ENCODE results near the gene AMFR.
"Not testable (repeated sequence)": the region's sequence is repeated elsewhere in the genome, so short reads cannot be mapped to it uniquely, and the experiment has no call there.

Gene AMFR

GRCh38 chr16:56423584-56424403 is 1.6 kb downstream of the AMFR start:
- no peak for DNase-seq

- no peak for DNase-seq
Observed at GRCh38 chr16:56422896-56423441, 2.4 kb downstream of the AMFR start.

GRCh38 chr16:56421976-56422669 is 3.2 kb downstream of the AMFR start:
- DNase-seq, result no peak

GRCh38 chr16:56421313-56421712 is 4.0 kb downstream of the AMFR start:
- no peak for DNase-seq

- no peak for DNase-seq
Observed at GRCh38 chr16:56420613-56421012, 4.7 kb downstream of the AMFR start.

- DNase-seq, result no peak
Observed at GRCh38 chr16:56419740-56420548, 5.4 kb downstream of the AMFR start.

- no peak for DNase-seq
Observed at GRCh38 chr16:56417138-56417537, 8.2 kb downstream of the AMFR start.

- DNase-seq, result no peak
Observed at GRCh38 chr16:56415875-56416274, 9.5 kb downstream of the AMFR start.

- DNase-seq, result no peak
Observed at GRCh38 chr16:56414366-56414765, 11.0 kb downstream of the AMFR start.

GRCh38 chr16:56413381-56413780 is 12.0 kb downstream of the AMFR start:
- no peak for DNase-seq

GRCh38 chr16:56411624-56412023 is 13.7 kb downstream of the AMFR start:
- DNase-seq, result no peak

GRCh38 chr16:56411123-56411522 is 14.2 kb downstream of the AMFR start:
- no peak for DNase-seq

GRCh38 chr16:56409195-56409594 is 16.1 kb downstream of the AMFR start:
- no peak for DNase-seq

- no peak for DNase-seq
Observed at GRCh38 chr16:56408379-56409098, 16.8 kb downstream of the AMFR start.

GRCh38 chr16:56405977-56406672 is 19.2 kb downstream of the AMFR start:
- no peak for DNase-seq

- DNase-seq, result no peak
Observed at GRCh38 chr16:56401482-56401881, 23.9 kb downstream of the AMFR start.

GRCh38 chr16:56400458-56400857 is 24.9 kb downstream of the AMFR start:
- no peak for DNase-seq

GRCh38 chr16:56399486-56399885 is 25.9 kb downstream of the AMFR start:
- no peak for DNase-seq

- DNase-seq, result no peak
Observed at GRCh38 chr16:56399047-56399446, 26.3 kb downstream of the AMFR start.

- not testable (repeated sequence) for DNase-seq
Observed at GRCh38 chr16:56396724-56397123, 28.6 kb downstream of the AMFR start.

- DNase-seq, result no peak
Observed at GRCh38 chr16:56389554-56389953, 35.8 kb downstream of the AMFR start.

- no peak for DNase-seq
Observed at GRCh38 chr16:56388209-56388608, 37.1 kb downstream of the AMFR start.

Measured in stimulated activated CD4-positive, alpha-beta T cell treated with anti-CD3 and anti-CD28 coated beads, Interleukin-4, amount 100 ng/mL, for 4 hours (primary cell).